Hepatocyte (in vitro differentiated cells): ENCODE measurements around the gene SLC7A5.

Experiments
- EZH2 ChIP-seq: fragments of 200-600 bp; sonication (generic); IDR thresholded peaks from 2 replicates; pipeline ENCODE4 v1.6.1; 2016; ENCODE audit warnings: antibody characterized with exemption, mild to moderate bottlenecking, borderline replicate concordance
- TF ChIP-seq, protein P1 (sequence below): fragments of 200-600 bp; sonication (generic); IDR thresholded peaks from 2 replicates; pipeline ENCODE4 v1.5.1; 2016; ENCODE audit warnings: antibody characterized with exemption, mild to moderate bottlenecking; ENCODE audit not compliant: poor library complexity

DNA sequence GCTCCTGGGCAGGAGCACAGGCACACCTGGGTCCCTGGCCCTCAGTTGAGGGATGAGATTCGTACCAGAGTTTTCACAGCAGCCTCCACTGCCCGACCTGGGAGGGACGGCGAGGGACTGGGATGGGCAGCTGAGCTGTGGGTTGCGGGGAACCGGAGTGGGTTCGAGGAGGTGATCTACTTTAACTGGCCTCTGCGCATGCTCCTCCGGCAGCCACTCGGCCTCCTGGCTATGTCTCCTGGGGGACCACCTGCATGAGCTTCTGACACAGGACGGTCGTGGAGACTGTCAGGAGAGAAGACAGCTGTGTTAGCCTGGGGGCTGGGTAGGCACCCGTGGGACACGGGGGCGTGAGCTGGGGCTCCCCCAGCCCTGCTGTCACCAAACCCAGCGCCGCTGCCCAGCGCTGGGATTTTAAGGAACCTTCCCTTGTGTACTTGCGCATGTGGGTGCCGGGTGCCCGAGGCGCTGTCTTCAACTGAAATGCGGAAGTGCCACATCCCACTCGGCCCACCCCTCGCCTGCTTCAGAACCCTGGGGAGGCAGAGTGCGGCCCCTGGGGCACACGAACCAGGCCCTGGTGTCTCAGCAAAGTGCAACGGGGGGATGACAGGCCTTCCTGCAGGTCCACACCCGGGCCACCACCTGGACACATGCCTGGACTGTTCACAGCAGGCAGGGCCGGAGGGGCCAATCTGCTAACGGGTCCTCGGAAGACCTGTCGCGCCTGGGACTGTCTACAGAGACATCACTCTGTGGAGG, 36.4 kb downstream of the SLC7A5 start:
- TF ChIP-seq, protein P1, sequence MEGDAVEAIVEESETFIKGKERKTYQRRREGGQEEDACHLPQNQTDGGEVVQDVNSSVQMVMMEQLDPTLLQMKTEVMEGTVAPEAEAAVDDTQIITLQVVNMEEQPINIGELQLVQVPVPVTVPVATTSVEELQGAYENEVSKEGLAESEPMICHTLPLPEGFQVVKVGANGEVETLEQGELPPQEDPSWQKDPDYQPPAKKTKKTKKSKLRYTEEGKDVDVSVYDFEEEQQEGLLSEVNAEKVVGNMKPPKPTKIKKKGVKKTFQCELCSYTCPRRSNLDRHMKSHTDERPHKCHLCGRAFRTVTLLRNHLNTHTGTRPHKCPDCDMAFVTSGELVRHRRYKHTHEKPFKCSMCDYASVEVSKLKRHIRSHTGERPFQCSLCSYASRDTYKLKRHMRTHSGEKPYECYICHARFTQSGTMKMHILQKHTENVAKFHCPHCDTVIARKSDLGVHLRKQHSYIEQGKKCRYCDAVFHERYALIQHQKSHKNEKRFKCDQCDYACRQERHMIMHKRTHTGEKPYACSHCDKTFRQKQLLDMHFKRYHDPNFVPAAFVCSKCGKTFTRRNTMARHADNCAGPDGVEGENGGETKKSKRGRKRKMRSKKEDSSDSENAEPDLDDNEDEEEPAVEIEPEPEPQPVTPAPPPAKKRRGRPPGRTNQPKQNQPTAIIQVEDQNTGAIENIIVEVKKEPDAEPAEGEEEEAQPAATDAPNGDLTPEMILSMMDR: no peak
- no peak for TF ChIP-seq EZH2
